ENCODE measurements around the gene CFAP298. TPM values are rescaled to one million over a fixed set of nuclear protein-coding genes. Genes with fewer than 3 reads are reported as not detected.

CFAP298 gene
- total and polyA plus RNA-seq, 2 of the 13 experiments (the other 11 are each of a cell fraction or from before 2014, with no cell fraction given), result 21.2 to 62.2 TPM

DNA sequence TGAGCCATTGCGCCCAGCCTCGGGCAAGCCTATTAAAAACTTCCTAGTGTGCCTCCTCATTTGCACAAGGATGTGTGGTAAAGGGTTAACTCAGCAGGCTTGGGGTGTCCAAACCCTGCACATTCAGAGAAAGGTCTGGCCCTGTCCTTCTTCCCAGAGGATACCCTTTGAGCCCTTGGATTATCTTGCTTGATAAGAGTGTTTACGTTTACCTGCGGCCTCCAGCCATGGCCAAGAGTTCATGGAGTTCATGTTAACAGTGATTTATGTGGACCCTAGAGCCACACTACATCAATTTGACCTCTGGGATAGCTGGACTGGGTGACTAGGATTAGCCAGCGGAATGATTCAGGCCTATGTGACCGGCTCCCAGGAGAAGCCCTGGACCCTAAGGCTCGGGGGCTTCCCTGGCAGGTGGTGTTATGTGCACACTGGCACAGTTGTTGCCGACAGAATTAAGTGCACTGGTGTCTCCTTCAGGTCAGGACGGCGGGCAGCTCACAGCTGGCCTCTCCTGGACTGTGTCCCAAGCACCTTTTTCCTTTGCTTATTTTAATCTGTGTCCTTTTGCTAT is 19.2 kb downstream of the CFAP298 start (continued):
- peak; percentile 89; the same call in 1 of the 2 replicates for TF ChIP-seq MIER3 (CRISPR knock-in tag; IDR thresholded peaks at IDR 0.05; ENCODE audit: borderline replicate concordance)
- TF ChIP-seq, protein P1, sequence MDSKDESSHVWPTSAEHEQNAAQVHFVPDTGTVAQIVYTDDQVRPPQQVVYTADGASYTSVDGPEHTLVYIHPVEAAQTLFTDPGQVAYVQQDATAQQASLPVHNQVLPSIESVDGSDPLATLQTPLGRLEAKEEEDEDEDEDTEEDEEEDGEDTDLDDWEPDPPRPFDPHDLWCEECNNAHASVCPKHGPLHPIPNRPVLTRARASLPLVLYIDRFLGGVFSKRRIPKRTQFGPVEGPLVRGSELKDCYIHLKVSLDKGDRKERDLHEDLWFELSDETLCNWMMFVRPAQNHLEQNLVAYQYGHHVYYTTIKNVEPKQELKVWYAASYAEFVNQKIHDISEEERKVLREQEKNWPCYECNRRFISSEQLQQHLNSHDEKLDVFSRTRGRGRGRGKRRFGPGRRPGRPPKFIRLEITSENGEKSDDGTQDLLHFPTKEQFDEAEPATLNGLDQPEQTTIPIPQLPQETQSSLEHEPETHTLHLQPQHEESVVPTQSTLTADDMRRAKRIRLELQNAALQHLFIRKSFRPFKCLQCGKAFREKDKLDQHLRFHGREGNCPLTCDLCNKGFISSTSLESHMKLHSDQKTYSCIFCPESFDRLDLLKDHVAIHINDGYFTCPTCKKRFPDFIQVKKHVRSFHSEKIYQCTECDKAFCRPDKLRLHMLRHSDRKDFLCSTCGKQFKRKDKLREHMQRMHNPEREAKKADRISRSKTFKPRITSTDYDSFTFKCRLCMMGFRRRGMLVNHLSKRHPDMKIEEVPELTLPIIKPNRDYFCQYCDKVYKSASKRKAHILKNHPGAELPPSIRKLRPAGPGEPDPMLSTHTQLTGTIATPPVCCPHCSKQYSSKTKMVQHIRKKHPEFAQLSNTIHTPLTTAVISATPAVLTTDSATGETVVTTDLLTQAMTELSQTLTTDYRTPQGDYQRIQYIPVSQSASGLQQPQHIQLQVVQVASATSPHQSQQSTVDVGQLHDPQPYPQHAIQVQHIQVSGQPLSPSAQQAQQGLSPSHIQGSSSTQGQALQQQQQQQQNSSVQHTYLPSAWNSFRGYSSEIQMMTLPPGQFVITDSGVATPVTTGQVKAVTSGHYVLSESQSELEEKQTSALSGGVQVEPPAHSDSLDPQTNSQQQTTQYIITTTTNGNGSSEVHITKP (CRISPR knock-in tag; IDR thresholded peaks at IDR 0.05; ENCODE audit: low read depth), result peak; percentile 68
- TF ChIP-seq ZNF577 (CRISPR knock-in tag; IDR thresholded peaks at IDR 0.05; ENCODE audit: borderline replicate concordance, low read depth), result no peak
- 0 out of 2 replicates have a peak, but pooled peaks have one; percentile 57 for TF ChIP-seq SNAI1 (CRISPR knock-in tag; IDR thresholded peaks at IDR 0.05; ENCODE audit: borderline replicate concordance)
- no peak for TF ChIP-seq KLF9 (CRISPR knock-in tag; IDR thresholded peaks at IDR 0.05; ENCODE audit: low read depth)
- no peak for TF ChIP-seq RNF2 (conservative IDR thresholded peaks at IDR 0.05; ENCODE audit: low read depth)
- no peak for TF ChIP-seq ZNF83 (CRISPR knock-in tag; IDR thresholded peaks at IDR 0.05; ENCODE audit: borderline replicate concordance)
- TF ChIP-seq ZNF839 (CRISPR knock-in tag; IDR thresholded peaks at IDR 0.05; ENCODE audit: borderline replicate concordance), result no peak
- TF ChIP-seq AGO1 (IDR thresholded peaks at IDR 0.05; ENCODE audit: low read depth, low read length, poor library complexity, severe bottlenecking), result no peak
- TF ChIP-seq ZNF274 (CRISPR knock-in tag; IDR thresholded peaks at IDR 0.05), result peak; percentile 80; the same call in 1 of the 2 replicates
- TF ChIP-seq, protein P2, sequence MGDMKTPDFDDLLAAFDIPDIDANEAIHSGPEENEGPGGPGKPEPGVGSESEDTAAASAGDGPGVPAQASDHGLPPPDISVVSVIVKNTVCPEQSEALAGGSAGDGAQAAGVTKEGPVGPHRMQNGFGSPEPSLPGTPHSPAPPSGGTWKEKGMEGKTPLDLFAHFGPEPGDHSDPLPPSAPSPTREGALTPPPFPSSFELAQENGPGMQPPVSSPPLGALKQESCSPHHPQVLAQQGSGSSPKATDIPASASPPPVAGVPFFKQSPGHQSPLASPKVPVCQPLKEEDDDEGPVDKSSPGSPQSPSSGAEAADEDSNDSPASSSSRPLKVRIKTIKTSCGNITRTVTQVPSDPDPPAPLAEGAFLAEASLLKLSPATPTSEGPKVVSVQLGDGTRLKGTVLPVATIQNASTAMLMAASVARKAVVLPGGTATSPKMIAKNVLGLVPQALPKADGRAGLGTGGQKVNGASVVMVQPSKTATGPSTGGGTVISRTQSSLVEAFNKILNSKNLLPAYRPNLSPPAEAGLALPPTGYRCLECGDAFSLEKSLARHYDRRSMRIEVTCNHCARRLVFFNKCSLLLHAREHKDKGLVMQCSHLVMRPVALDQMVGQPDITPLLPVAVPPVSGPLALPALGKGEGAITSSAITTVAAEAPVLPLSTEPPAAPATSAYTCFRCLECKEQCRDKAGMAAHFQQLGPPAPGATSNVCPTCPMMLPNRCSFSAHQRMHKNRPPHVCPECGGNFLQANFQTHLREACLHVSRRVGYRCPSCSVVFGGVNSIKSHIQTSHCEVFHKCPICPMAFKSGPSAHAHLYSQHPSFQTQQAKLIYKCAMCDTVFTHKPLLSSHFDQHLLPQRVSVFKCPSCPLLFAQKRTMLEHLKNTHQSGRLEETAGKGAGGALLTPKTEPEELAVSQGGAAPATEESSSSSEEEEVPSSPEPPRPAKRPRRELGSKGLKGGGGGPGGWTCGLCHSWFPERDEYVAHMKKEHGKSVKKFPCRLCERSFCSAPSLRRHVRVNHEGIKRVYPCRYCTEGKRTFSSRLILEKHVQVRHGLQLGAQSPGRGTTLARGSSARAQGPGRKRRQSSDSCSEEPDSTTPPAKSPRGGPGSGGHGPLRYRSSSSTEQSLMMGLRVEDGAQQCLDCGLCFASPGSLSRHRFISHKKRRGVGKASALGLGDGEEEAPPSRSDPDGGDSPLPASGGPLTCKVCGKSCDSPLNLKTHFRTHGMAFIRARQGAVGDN (CRISPR knock-in tag; IDR thresholded peaks at IDR 0.05), result peak; percentile 77
- TF ChIP-seq ZFP36L2 (CRISPR knock-in tag; IDR thresholded peaks at IDR 0.05), result no peak
- peak; percentile 51; the same call in 1 of the 2 replicates for TF ChIP-seq CCDC6 (CRISPR knock-in tag; IDR thresholded peaks at IDR 0.05)
- no peak for TF ChIP-seq ZFAT (CRISPR knock-in tag; conservative IDR thresholded peaks at IDR 0.05)
- TF ChIP-seq NFE2L2 (IDR thresholded peaks at IDR 0.05; ENCODE audit: low read length), result no peak
- peak; percentile 54; the same call in 1 of the 2 replicates for TF ChIP-seq NCOA1 (CRISPR knock-in tag; IDR thresholded peaks at IDR 0.05)
- TF ChIP-seq MTA1 (CRISPR knock-in tag; IDR thresholded peaks at IDR 0.05; ENCODE audit: borderline replicate concordance), result peak; percentile 85
- TF ChIP-seq ZNF713 (CRISPR knock-in tag; IDR thresholded peaks at IDR 0.05), result no peak
- no peak for TF ChIP-seq SP140L (CRISPR knock-in tag; IDR thresholded peaks at IDR 0.05; ENCODE audit: borderline replicate concordance)
- TF ChIP-seq, protein P3, sequence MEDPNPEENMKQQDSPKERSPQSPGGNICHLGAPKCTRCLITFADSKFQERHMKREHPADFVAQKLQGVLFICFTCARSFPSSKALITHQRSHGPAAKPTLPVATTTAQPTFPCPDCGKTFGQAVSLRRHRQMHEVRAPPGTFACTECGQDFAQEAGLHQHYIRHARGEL (CRISPR knock-in tag; IDR thresholded peaks at IDR 0.05), result no peak
- peak; percentile 79; the same call in 1 of the 2 replicates for TF ChIP-seq HIC2 (CRISPR knock-in tag; IDR thresholded peaks at IDR 0.05; ENCODE audit: low read depth)

Measured in HepG2 (cell line).